Activated B cell treated with CpG ODN at 0.5 μM for 24 hours (primary cell): Measurements from ENCODE around the gene PTPRK. TPM values are rescaled to one million over a fixed set of nuclear protein-coding genes. Genes with fewer than 3 reads are reported as not detected.
"Not testable (repeated sequence)": the region's sequence is repeated elsewhere in the genome, so short reads cannot be mapped to it uniquely, and the experiment has no call there.

Source experiments
- ATAC-seq: fragments of 200-7000 bp; cut with Tn5 transposase; one replicate; pipeline ENCODE4 v1.10.0; 2021; ENCODE audit warnings: low read depth, mild to moderate bottlenecking, moderate library complexity
- CTCF ChIA-PET: fragments of 350-600 bp; sonication (Branson Sonifier 250); formaldehyde crosslinking; loops from one replicate; lab custom pipeline; 2021; ENCODE audit warnings: antibody characterized with exemption; lab: Charles Lee
- POLR2A ChIA-PET: fragments of 350-600 bp; sonication (Branson Sonifier 250); formaldehyde crosslinking; loops from one replicate; lab custom pipeline; 2021; ENCODE audit warnings: antibody characterized with exemption; lab: Charles Lee
- DNase-seq: peaks from one replicate; pipeline ENCODE4 v3.0.0; 2022
- H3K27ac Mint-ChIP-seq: one replicate; pipeline ENCODE4 v1.8.0; 2020; ENCODE audit warnings: mixed read lengths
- H3K27me3 Mint-ChIP-seq: one replicate; pipeline ENCODE4 v1.8.0; 2021; ENCODE audit warnings: mixed read lengths
- H3K36me3 Mint-ChIP-seq: one replicate; pipeline ENCODE4 v1.8.0; 2021; ENCODE audit warnings: low read depth, mixed read lengths
- H3K4me1 Mint-ChIP-seq: one replicate; pipeline ENCODE4 v1.8.0; 2021; ENCODE audit warnings: mixed read lengths
- H3K4me3 Mint-ChIP-seq: one replicate; pipeline ENCODE4 v1.8.0; 2020; ENCODE audit warnings: mild to moderate bottlenecking, mixed read lengths
- H3K9me3 Mint-ChIP-seq: one replicate; pipeline ENCODE4 v1.8.0; 2020; ENCODE audit warnings: mixed read lengths
- CTCF ChIP-seq: fragments of 200-600 bp; IDR thresholded peaks from one replicate; pipeline ENCODE4 v1.8.0; 2022; ENCODE audit warnings: antibody characterized with exemption, mild to moderate bottlenecking
- intact Hi-C: fragments of 100-400 bp; cut with micrococcal nuclease; formaldehyde crosslinking; loops from one replicate; pipeline ENCODE4 v1.15.1; 2024
- total RNA-seq: library from RNA; stranded (reverse); gene quantifications from 2 replicates; pipeline ENCODE4 v1.2.3, GENCODE V29; 2022

Gene PTPRK
- total RNA-seq, 1 donor from 2014 or later = 14.2 TPM

- H3K27me3 Mint-ChIP-seq = no peaks in the 10 kb centered on the region
- no peak overlapping the region for H3K27ac Mint-ChIP-seq
- no peaks in the 10 kb centered on the region for H3K36me3 Mint-ChIP-seq
- ATAC-seq (no peak), DNase-seq (no peak)
- TF ChIP-seq CTCF = no peak
- H3K4me3 Mint-ChIP-seq = no peak overlapping the region
- ChIA-PET CTCF (no interaction called here), POLR2A (no interaction called here)
- no peaks in the 10 kb centered on the region for H3K9me3 Mint-ChIP-seq
- intact Hi-C loops = no loop called here
- H3K4me1 Mint-ChIP-seq = no peaks in the 10 kb centered on the region
Measured at GRCh38 chr6:128491100-128491581, 29.3 kb downstream of the PTPRK start.

- H3K36me3 Mint-ChIP-seq = no peaks in the 10 kb centered on the region
- ATAC-seq (no peak), DNase-seq (no peak)
- intact Hi-C loops = no loop called here
- H3K4me1 Mint-ChIP-seq = no peaks in the 10 kb centered on the region
- ChIA-PET CTCF (no interaction called here), POLR2A (no interaction called here)
- H3K27ac Mint-ChIP-seq = no peak overlapping the region
- H3K9me3 Mint-ChIP-seq = no peaks in the 10 kb centered on the region
- no peak for TF ChIP-seq CTCF
- H3K4me3 Mint-ChIP-seq = no peak overlapping the region
- H3K27me3 Mint-ChIP-seq = no peaks in the 10 kb centered on the region
Measured at GRCh38 chr6:128487746-128488145, 32.7 kb downstream of the PTPRK start.

GRCh38 chr6:128487055-128487454, 33.3 kb downstream of the PTPRK start:
- Mint-ChIP-seq H3K9me3 (no peaks in the 10 kb centered on the region), H3K4me3 (no peak overlapping the region), H3K27ac (no peak overlapping the region), H3K27me3 (no peaks in the 10 kb centered on the region), H3K4me1 (no peaks in the 10 kb centered on the region), H3K36me3 (no peaks in the 10 kb centered on the region)
- DNase-seq (no peak), ATAC-seq (no peak)
- intact Hi-C loops = no loop called here
- ChIA-PET POLR2A (no interaction called here), CTCF (no interaction called here)
- no peak for TF ChIP-seq CTCF

GRCh38 chr6:128486580-128486979, 33.8 kb downstream of the PTPRK start:
- H3K36me3 Mint-ChIP-seq, ATAC-seq, H3K27me3 Mint-ChIP-seq, H3K9me3 Mint-ChIP-seq, H3K4me3 Mint-ChIP-seq, DNase-seq, H3K27ac Mint-ChIP-seq, POLR2A ChIA-PET, CTCF ChIA-PET, H3K4me1 Mint-ChIP-seq, intact Hi-C loops: not testable (repeated sequence)

GRCh38 chr6:128483472-128484135, 36.8 kb downstream of the PTPRK start:
- Mint-ChIP-seq H3K27me3 (no peaks in the 10 kb centered on the region), H3K4me3 (no peak overlapping the region), H3K9me3 (no peaks in the 10 kb centered on the region), H3K4me1 (no peaks in the 10 kb centered on the region), H3K36me3 (no peaks in the 10 kb centered on the region), H3K27ac (no peak overlapping the region)
- no peak for TF ChIP-seq CTCF
- CTCF ChIA-PET = no interaction called here
- POLR2A ChIA-PET = no interaction called here
- DNase-seq (no peak), ATAC-seq (no peak)
- intact Hi-C loops = no loop called here

GRCh38 chr6:128482642-128483041, 37.8 kb downstream of the PTPRK start:
- no peaks in the 10 kb centered on the region for H3K36me3 Mint-ChIP-seq
- ATAC-seq (no peak), DNase-seq (no peak)
- no peaks in the 10 kb centered on the region for H3K9me3 Mint-ChIP-seq
- no peaks in the 10 kb centered on the region for H3K27me3 Mint-ChIP-seq
- POLR2A ChIA-PET = no interaction called here
- TF ChIP-seq CTCF = no peak
- no peak overlapping the region for H3K4me3 Mint-ChIP-seq
- CTCF ChIA-PET = no interaction called here
- intact Hi-C loops = no loop called here
- no peak overlapping the region for H3K27ac Mint-ChIP-seq
- no peaks in the 10 kb centered on the region for H3K4me1 Mint-ChIP-seq
